BJ (cell line): Measurements from ENCODE around the gene SRGAP1. TPM values are rescaled to one million over a fixed set of nuclear protein-coding genes. Genes with fewer than 3 reads are reported as not detected.

Source experiments
- CTCF ChIA-PET: fragments of 350-600 bp; formaldehyde crosslinking; extraction: SDS; loops from one replicate; lab custom pipeline; 2021; ENCODE audit warnings: antibody characterized with exemption, inconsistent platforms; lab: Yijun Ruan, JAX
- POLR2A ChIA-PET: fragments of 300-600 bp; sonication (Branson Sonifier 250); formaldehyde crosslinking; extraction: SDS; loops from one replicate; lab custom pipeline; 2021; ENCODE audit warnings: antibody characterized with exemption; lab: Charles Lee
- DNase-seq: peaks from one replicate; pipeline ENCODE4 v3.0.0-alpha.2; 2011; ENCODE audit warnings: low read depth
- H3K27me3 ChIP-seq: 2 replicates; pipeline ENCODE4 v1.6.0; 2011; ENCODE audit warnings: low read length; ENCODE audit not compliant: control insufficient read depth, insufficient read depth
- H3K36me3 ChIP-seq: 2 replicates; pipeline ENCODE4 v1.5.1; 2011; ENCODE audit warnings: low read length; ENCODE audit not compliant: control insufficient read depth, insufficient read depth
- H3K4me3 ChIP-seq: 2 replicates; pipeline ENCODE4 v1.5.1; 2011; ENCODE audit warnings: low read depth, mild to moderate bottlenecking, control low read depth, low read length
- CTCF ChIP-seq: IDR thresholded peaks from 2 replicates; pipeline ENCODE4 v1.5.1; 2011; ENCODE audit warnings: low read depth, mild to moderate bottlenecking, control low read depth, inconsistent platforms, low read length, moderate library complexity; ENCODE audit not compliant: insufficient read depth
- polyA plus RNA-seq: library from polyadenylated mRNA; depleted of rRNA; stranded (reverse); fragments of >200 nt; gene quantifications from 2 replicates; pipeline ENCODE4 v1.2.3, GENCODE V29; 2011

SRGAP1 gene
- polyA plus RNA-seq, 1 experiment: 15.7 TPM

GRCh38 chr12:63945777-63946176 lies 101.3 kb downstream of the SRGAP1 start:
- Histone ChIP-seq H3K4me3 (no peak overlapping the region), H3K27me3 (no peaks in the 10 kb centered on the region), H3K36me3 (no peaks in the 10 kb centered on the region)
- POLR2A ChIA-PET: no interaction called here
- no peak for DNase-seq
- CTCF ChIA-PET: interaction anchor here (0.6 kb wide), 1 partner anchor 51 kb away, joined by 3 read pairs; no protein-coding TSS in a partner anchor
- no peak for TF ChIP-seq CTCF

GRCh38 chr12:63948211-63948610 lies 103.7 kb downstream of the SRGAP1 start:
- Histone ChIP-seq H3K27me3 (no peaks in the 10 kb centered on the region), H3K4me3 (no peak overlapping the region), H3K36me3 (no peaks in the 10 kb centered on the region)
- TF ChIP-seq CTCF: no peak
- POLR2A ChIA-PET: no interaction called here
- no peak for DNase-seq
- CTCF ChIA-PET: no interaction called here

GRCh38 chr12:63949902-63950301 lies 105.4 kb downstream of the SRGAP1 start:
- no peaks in the 10 kb centered on the region for H3K36me3 ChIP-seq
- ChIA-PET CTCF (interaction anchor here (1.0 kb wide), 1 partner anchor 9 kb away, joined by 3 read pairs; no protein-coding TSS in a partner anchor), POLR2A (no interaction called here)
- DNase-seq: no peak
- H3K4me3 ChIP-seq: no peak overlapping the region
- no peaks in the 10 kb centered on the region for H3K27me3 ChIP-seq
- no peak for TF ChIP-seq CTCF

GRCh38 chr12:63952995-63953394 lies 108.5 kb downstream of the SRGAP1 start:
- TF ChIP-seq CTCF: no peak
- Histone ChIP-seq H3K36me3 (no peaks in the 10 kb centered on the region), H3K4me3 (no peak overlapping the region), H3K27me3 (no peaks in the 10 kb centered on the region)
- no peak for DNase-seq
- CTCF ChIA-PET: no interaction called here
- POLR2A ChIA-PET: no interaction called here

GRCh38 chr12:63955831-63956666 lies 111.5 kb downstream of the SRGAP1 start:
- Histone ChIP-seq H3K4me3 (no peak overlapping the region), H3K27me3 (no peaks in the 10 kb centered on the region)
- DNase-seq: no peak

More at GRCh38 chr12:63955831-63956666, 111.5 kb downstream of the SRGAP1 start:
- POLR2A ChIA-PET: interaction anchor here (0.7 kb wide), 1 partner anchor 40 kb away, joined by 7 read pairs; no protein-coding TSS in a partner anchor
- H3K36me3 ChIP-seq: no peaks in the 10 kb centered on the region
- no peak for TF ChIP-seq CTCF
- CTCF ChIA-PET: interaction anchor here (0.9 kb wide), 1 partner anchor 38 kb away, joined by 4 read pairs; no protein-coding TSS in a partner anchor
